B cell (primary cell): ENCODE measurements around the gene DUSP9.

ENCODE experiments used
- CTCF ChIP-seq: fragments of 200-600 bp; IDR thresholded peaks from one replicate; pipeline ENCODE4 v1.8.0; 2022; ENCODE audit warnings: antibody characterized with exemption, mild to moderate bottlenecking
- EZH2 ChIP-seq: IDR thresholded peaks from 2 replicates; pipeline ENCODE4 v1.6.1; 2012; ENCODE audit warnings: borderline replicate concordance, low read depth, mild to moderate bottlenecking, moderate library complexity, low read length; ENCODE audit not compliant: insufficient read depth, poor library complexity, severe bottlenecking

GRCh38 chrX:153603131-153603656 lies 43.8 kb upstream of the DUSP9 start:
- no peak for TF ChIP-seq CTCF
- TF ChIP-seq EZH2, result no peak
